NT2/D1 (cell line): ENCODE data around the gene BCL10.
"Not testable (repeated sequence)": the region's sequence is repeated elsewhere in the genome, so short reads cannot be mapped to it uniquely, and the experiment has no call there.

Experiments
- DNase-seq: peaks from one replicate; pipeline ENCODE4 v3.0.0-alpha.2; 2011; ENCODE audit warnings: low read depth, low spot score
- H3K27me3 ChIP-seq: 2 replicates; pipeline ENCODE4 v1.6.0; 2011; ENCODE audit warnings: mild to moderate bottlenecking; ENCODE audit not compliant: insufficient read length, insufficient read depth
- H3K36me3 ChIP-seq: 2 replicates; pipeline ENCODE4 v1.6.1; 2011; ENCODE audit warnings: mild to moderate bottlenecking, low read length, mixed read lengths; ENCODE audit not compliant: insufficient read depth, insufficient read length
- H3K4me1 ChIP-seq: 2 replicates; pipeline ENCODE4 v1.5.1; 2011; ENCODE audit not compliant: insufficient read depth, insufficient read length
- H3K4me3 ChIP-seq: 2 replicates; pipeline ENCODE4 v1.5.1; 2011; ENCODE audit warnings: low read depth; ENCODE audit not compliant: insufficient read length
- H3K9ac ChIP-seq: 2 replicates; pipeline ENCODE4 v1.6.0; 2011; ENCODE audit warnings: low read depth; ENCODE audit not compliant: insufficient read length
- H3K9me3 ChIP-seq: 2 replicates; pipeline ENCODE4 v1.5.1; 2011; ENCODE audit warnings: mild to moderate bottlenecking, low read length; ENCODE audit not compliant: insufficient read depth
- SUZ12 ChIP-seq: IDR thresholded peaks from 2 replicates; pipeline ENCODE4 v1.6.1; 2011; ENCODE audit not compliant: insufficient read length, insufficient read depth; ENCODE audit errors: extremely low read depth
- YY1 ChIP-seq: IDR thresholded peaks from 2 replicates; pipeline ENCODE4 v1.6.1; 2011; ENCODE audit not compliant: insufficient read length, insufficient read depth
- ZNF274 ChIP-seq: IDR thresholded peaks from 2 replicates; pipeline ENCODE4 v1.6.1; 2011; ENCODE audit warnings: mild to moderate bottlenecking, low read depth, low read length

Gene BCL10

GRCh38 chr1:85264150-85264549 lies 12.3 kb downstream of the BCL10 start:
- Histone ChIP-seq H3K4me3 (no peak overlapping the region), H3K36me3 (peaks cover 54% of the 10 kb centered on the region), H3K4me1 (peaks cover 2% of the 10 kb centered on the region), H3K27me3 (no peaks in the 10 kb centered on the region), H3K9ac (no peak overlapping the region), H3K9me3 (peaks cover 37% of the 10 kb centered on the region)
- DNase-seq = no peak
- TF ChIP-seq ZNF274 = no peak
- no peak for TF ChIP-seq SUZ12
- no peak for TF ChIP-seq YY1

- peaks cover 37% of the 10 kb centered on the region for H3K9me3 ChIP-seq
- H3K27me3 ChIP-seq = no peaks in the 10 kb centered on the region
- H3K36me3 ChIP-seq = peaks cover 53% of the 10 kb centered on the region
- no peak overlapping the region for H3K9ac ChIP-seq
- no peak overlapping the region for H3K4me3 ChIP-seq
- no peak for DNase-seq
- TF ChIP-seq SUZ12 (no peak), ZNF274 (no peak), YY1 (no peak)
- H3K4me1 ChIP-seq = peaks cover 2% of the 10 kb centered on the region
Observed at GRCh38 chr1:85262985-85263384, 13.4 kb downstream of the BCL10 start.

GRCh38 chr1:85259912-85260274 lies 16.5 kb downstream of the BCL10 start:
- H3K4me3 ChIP-seq = peak overlapping the region; percentile 96
- peak overlapping the region; percentile 2 for H3K9ac ChIP-seq
- H3K9me3 ChIP-seq = peaks cover 37% of the 10 kb centered on the region
- H3K36me3 ChIP-seq = peaks cover 50% of the 10 kb centered on the region
- no peaks in the 10 kb centered on the region for H3K27me3 ChIP-seq
- TF ChIP-seq SUZ12 (no peak), ZNF274 (no peak), YY1 (no peak)
- no peak for DNase-seq
- peaks cover 2% of the 10 kb centered on the region for H3K4me1 ChIP-seq

- peaks cover 37% of the 10 kb centered on the region for H3K9me3 ChIP-seq
- peak within 1 kb of the TSS; percentile 96 for H3K4me3 ChIP-seq
- H3K9ac ChIP-seq = peak within 1 kb of the TSS; percentile 96
- H3K27me3 ChIP-seq = no peaks in the 10 kb centered on the region
- no peak for TF ChIP-seq ZNF274
- peak; percentile 63 for TF ChIP-seq YY1
- DNase-seq = peak; percentile 97
- peaks cover 52% of the 10 kb centered on the region for H3K36me3 ChIP-seq
- H3K4me1 ChIP-seq = peaks cover 2% of the 10 kb centered on the region
Observed at GRCh38 chr1:85259118-85259911, 17.1 kb downstream of the BCL10 start, which contains the start of gene C1orf52. TSS of gene C1orf52 (minus strand) at chr1:85259662. CDS start at chr1:85259633, 29 bp downstream.

GRCh38 chr1:85258536-85259117 lies 17.8 kb downstream of the BCL10 start:
- Histone ChIP-seq H3K4me1 (peaks cover 2% of the 10 kb centered on the region), H3K4me3 (peak overlapping the region; percentile 96), H3K27me3 (no peaks in the 10 kb centered on the region), H3K9me3 (peaks cover 35% of the 10 kb centered on the region), H3K9ac (peak overlapping the region; percentile 96), H3K36me3 (peaks cover 52% of the 10 kb centered on the region)
- no peak for TF ChIP-seq ZNF274
- TF ChIP-seq YY1 = no peak
- TF ChIP-seq SUZ12 = no peak
- no peak for DNase-seq

- Histone ChIP-seq H3K9me3 (peaks cover 17% of the 10 kb centered on the region; the same call in 1 of the 2 replicates), H3K36me3 (peaks cover 41% of the 10 kb centered on the region)
- not testable (repeated sequence) for H3K9ac ChIP-seq, DNase-seq, H3K27me3 ChIP-seq, H3K4me3 ChIP-seq, H3K4me1 ChIP-seq
Observed at GRCh38 chr1:85249042-85249441, 27.4 kb downstream of the BCL10 start.

GRCh38 chr1:85245891-85246290 lies 30.5 kb downstream of the BCL10 start:
- Histone ChIP-seq H3K9ac (no peak overlapping the region), H3K36me3 (peaks cover 9% of the 10 kb centered on the region), H3K27me3 (no peaks in the 10 kb centered on the region), H3K9me3 (peaks cover 17% of the 10 kb centered on the region; the same call in 1 of the 2 replicates), H3K4me3 (no peak overlapping the region), H3K4me1 (no peaks in the 10 kb centered on the region)
- DNase-seq = no peak
- TF ChIP-seq YY1 = no peak
- TF ChIP-seq ZNF274 = no peak

GRCh38 chr1:85245456-85245855 lies 31.0 kb downstream of the BCL10 start:
- TF ChIP-seq ZNF274 (no peak), YY1 (no peak), SUZ12 (no peak)

More at GRCh38 chr1:85245456-85245855, 31.0 kb downstream of the BCL10 start:
- no peaks in the 10 kb centered on the region for H3K27me3 ChIP-seq
- no peaks in the 10 kb centered on the region for H3K4me1 ChIP-seq
- no peak overlapping the region for H3K9ac ChIP-seq
- peaks cover 6% of the 10 kb centered on the region for H3K36me3 ChIP-seq
- no peak for DNase-seq
- H3K4me3 ChIP-seq = no peak overlapping the region
- H3K9me3 ChIP-seq = peaks cover 17% of the 10 kb centered on the region; the same call in 1 of the 2 replicates
